Kidney (tissue), 14 donors: ENCODE results near the gene IRAG1. TPM values are rescaled to one million over a fixed set of nuclear protein-coding genes. Genes with fewer than 3 reads are reported as not detected.

Source experiments
- DNase-seq, 5 donors: peaks; one replicate each; pipeline ENCODE4 v3.0.0-alpha.2; 2013 to 2020
- FAIRE-seq: peaks from 2 replicates; lab custom pipeline; 2012; peaks lifted over from hg19 to GRCh38; lab: Jason Lieb, UNC
- H3K27ac ChIP-seq, 2 donors: one replicate each; pipeline ENCODE4 v1.7.0; 2013; ENCODE audit warnings: low read depth in 2 of 2, low read length in 2 of 2, inconsistent platforms in 1 of 2
- H3K27me3 ChIP-seq: one replicate; pipeline ENCODE4 v1.7.1; 2013; ENCODE audit warnings: low read length, inconsistent platforms; ENCODE audit not compliant: control insufficient read depth, insufficient read depth
- H3K36me3 ChIP-seq, 3 donors: one replicate each; pipeline versions ENCODE4 v1.7.0 to v1.7.1; 2013; ENCODE audit warnings: low read length in 3 of 3, control low read depth in 1 of 3, inconsistent platforms in 1 of 3; ENCODE audit not compliant: insufficient read depth in 3 of 3, control insufficient read depth in 2 of 3
- H3K4me1 ChIP-seq, 3 donors: one replicate each; pipeline versions ENCODE4 v1.7.0 to v1.7.1; 2013; ENCODE audit warnings: low read length in 3 of 3, inconsistent platforms in 1 of 3, low read depth in 1 of 3; ENCODE audit not compliant: control insufficient read depth in 2 of 3, insufficient read depth in 2 of 3
- H3K4me3 ChIP-seq, 3 donors: one replicate each; pipeline versions ENCODE4 v1.7.0 to v1.8.1; 2013; ENCODE audit warnings: low read length in 3 of 3, control low read depth in 1 of 3, inconsistent platforms in 1 of 3
- H3K9ac ChIP-seq, 3 donors: one replicate each; pipeline versions ENCODE4 v1.7.0 to v1.7.1; 2013; ENCODE audit warnings: low read length in 3 of 3, control low read depth in 1 of 3, inconsistent platforms in 1 of 3
- H3K9me3 ChIP-seq, 3 donors: one replicate each; pipeline versions ENCODE4 v1.7.0 to v1.7.1; 2013; ENCODE audit warnings: low read length in 3 of 3, control low read depth in 1 of 3, inconsistent platforms in 1 of 3; ENCODE audit not compliant: control insufficient read depth in 2 of 3, insufficient read depth in 1 of 3
- intact Hi-C: fragments of 100-400 bp; cut with DNase I; formaldehyde crosslinking; loops from one replicate; pipeline ENCODE4 v1.11.1; 2022
- polyA plus RNA-seq: library from polyadenylated mRNA; stranded (reverse); fragments of 350-450 nt; fragmentation: Illumina TruSeq; extraction: RNeasy Lipid Tissue Mini Kit (QIAGEN cat#74804); gene quantifications from one replicate; pipeline ENCODE4 v1.2.3, GENCODE V29; 2014; ENCODE audit warnings: low read depth, low replicate concordance; ENCODE audit not compliant: insufficient read depth
- total RNA-seq: library from RNA; stranded (reverse); fragmentation: NEBNext Ultra II Directional; extraction: Animal tissue kit (Norgen Biotek cat#: 25700); gene quantifications from one replicate; pipeline ENCODE4 v1.2.1, GENCODE V29; 2021
- TF ChIP-seq, protein P1 (sequence below): IDR thresholded peaks from 3 replicates; pipeline ENCODE4 v1.5.1; 2012; ENCODE audit warnings: mild to moderate bottlenecking, moderate library complexity, borderline replicate concordance; ENCODE audit not compliant: insufficient read depth; ENCODE audit errors: extremely low read depth
- donor health status: control.
- donor health status: control.
- donor health status: control.
- donor health status: control.
- donor health status: control.
- donor health status: DM: yes; HTN: yes; CAD: no.
- donor health status: Normal renal cell carcinoma (clear cell type).

IRAG1 gene
- total and polyA plus RNA-seq, 2 donors from 2014 or later: 7.0 to 38.1 TPM

DNA sequence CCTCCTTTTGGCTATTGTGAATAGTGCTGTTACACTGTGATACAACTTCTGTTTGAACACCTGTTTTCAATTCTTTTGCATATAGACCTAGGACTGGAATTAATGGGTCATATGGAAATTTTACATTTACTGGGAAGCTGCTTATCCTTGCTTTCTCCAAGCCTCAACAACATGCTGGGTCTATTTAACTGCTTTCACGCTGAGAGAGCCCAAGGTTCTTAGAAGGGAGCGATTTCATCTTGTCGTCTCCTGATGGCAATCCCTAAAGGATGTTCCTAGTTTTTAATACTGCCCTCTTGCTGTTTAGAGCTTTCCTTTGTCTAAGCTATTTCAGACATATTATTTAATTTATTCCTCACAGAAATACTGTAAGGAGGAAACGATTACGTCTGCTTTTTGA, 15.5 kb downstream of the IRAG1 start:
- no peaks in the 10 kb centered on the region for H3K36me3 ChIP-seq
- no peak overlapping the region for H3K27ac ChIP-seq
- peaks cover 0 to 19% (median 3%) of the 10 kb centered on the region in 3 donors for H3K4me1 ChIP-seq
- FAIRE-seq: no peak
- no peak overlapping the region for H3K9ac ChIP-seq
- H3K27me3 ChIP-seq: no peaks in the 10 kb centered on the region
- no peak for DNase-seq
- intact Hi-C loops: no loop called here
- TF ChIP-seq, protein P1, sequence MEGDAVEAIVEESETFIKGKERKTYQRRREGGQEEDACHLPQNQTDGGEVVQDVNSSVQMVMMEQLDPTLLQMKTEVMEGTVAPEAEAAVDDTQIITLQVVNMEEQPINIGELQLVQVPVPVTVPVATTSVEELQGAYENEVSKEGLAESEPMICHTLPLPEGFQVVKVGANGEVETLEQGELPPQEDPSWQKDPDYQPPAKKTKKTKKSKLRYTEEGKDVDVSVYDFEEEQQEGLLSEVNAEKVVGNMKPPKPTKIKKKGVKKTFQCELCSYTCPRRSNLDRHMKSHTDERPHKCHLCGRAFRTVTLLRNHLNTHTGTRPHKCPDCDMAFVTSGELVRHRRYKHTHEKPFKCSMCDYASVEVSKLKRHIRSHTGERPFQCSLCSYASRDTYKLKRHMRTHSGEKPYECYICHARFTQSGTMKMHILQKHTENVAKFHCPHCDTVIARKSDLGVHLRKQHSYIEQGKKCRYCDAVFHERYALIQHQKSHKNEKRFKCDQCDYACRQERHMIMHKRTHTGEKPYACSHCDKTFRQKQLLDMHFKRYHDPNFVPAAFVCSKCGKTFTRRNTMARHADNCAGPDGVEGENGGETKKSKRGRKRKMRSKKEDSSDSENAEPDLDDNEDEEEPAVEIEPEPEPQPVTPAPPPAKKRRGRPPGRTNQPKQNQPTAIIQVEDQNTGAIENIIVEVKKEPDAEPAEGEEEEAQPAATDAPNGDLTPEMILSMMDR: no peak
- no peaks in the 10 kb centered on the region for H3K9me3 ChIP-seq
- H3K4me3 ChIP-seq: no peak overlapping the region

DNA sequence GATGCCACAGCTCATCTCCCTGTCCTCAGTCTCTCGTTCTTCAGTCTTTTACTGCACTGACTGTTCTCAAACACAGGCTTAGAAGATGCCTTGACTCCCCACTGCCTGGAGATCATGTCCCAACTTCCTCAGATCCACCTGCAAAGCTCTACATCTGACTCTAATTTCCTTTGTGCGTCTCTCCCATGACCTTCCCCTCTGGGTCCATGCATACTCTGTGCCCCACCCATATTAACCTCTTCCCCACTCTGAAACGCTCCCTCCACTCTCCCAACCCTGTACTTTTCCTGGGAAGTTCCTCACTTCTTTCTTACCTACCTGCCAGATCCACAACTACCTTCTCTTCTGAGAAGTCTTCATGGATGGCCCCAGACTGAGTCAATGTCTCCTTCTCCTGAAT, 16.6 kb downstream of the IRAG1 start:
- FAIRE-seq (no peak), DNase-seq (no peak)
- H3K9ac ChIP-seq: no peak overlapping the region
- intact Hi-C loops: no loop called here
- H3K36me3 ChIP-seq: no peaks in the 10 kb centered on the region
- H3K9me3 ChIP-seq: no peaks in the 10 kb centered on the region
- H3K4me3 ChIP-seq: no peak overlapping the region
- peak overlapping the region in 1 of 2 donors; percentile 16 for H3K27ac ChIP-seq
- peaks cover 0 to 19% (median 3%) of the 10 kb centered on the region in 3 donors for H3K4me1 ChIP-seq
- TF ChIP-seq, protein P1: no peak
- H3K27me3 ChIP-seq: no peaks in the 10 kb centered on the region

DNA sequence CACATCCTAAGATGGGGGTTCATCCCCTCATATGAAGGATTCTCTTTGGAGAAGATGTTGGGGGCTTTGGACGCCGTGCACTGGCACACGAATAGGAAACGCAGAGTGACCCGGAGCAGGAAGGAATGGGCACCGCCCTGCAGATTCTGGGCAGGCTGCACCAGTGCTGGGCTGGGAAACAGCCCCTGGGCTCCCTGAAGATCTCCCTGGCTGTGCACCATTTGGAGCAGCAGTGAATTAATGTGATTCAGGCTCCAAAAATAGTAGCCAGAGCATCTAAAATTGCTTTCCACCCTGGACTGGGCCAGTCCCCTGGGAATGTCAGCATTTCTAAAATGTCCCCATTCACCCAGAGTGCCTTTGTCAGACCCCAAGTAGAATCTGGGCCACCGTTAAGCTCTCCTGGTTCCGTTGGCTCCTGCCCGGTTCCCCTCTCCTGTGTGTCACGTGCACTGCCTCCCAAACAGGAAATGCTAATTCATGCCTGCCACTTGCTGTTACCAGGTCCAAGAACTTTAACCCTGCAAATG, 18.6 kb downstream of the IRAG1 start:
- FAIRE-seq: no peak
- intact Hi-C loops: no loop called here
- Histone ChIP-seq H3K27me3 (no peaks in the 10 kb centered on the region), H3K9me3 (no peaks in the 10 kb centered on the region), H3K9ac (no peak overlapping the region), H3K27ac (peak overlapping the region; percentile 47 to 80), H3K36me3 (no peaks in the 10 kb centered on the region), H3K4me3 (peak overlapping the region in 1 of 3 donors; percentile 11), H3K4me1 (peaks cover 2 to 19% (median 5%) of the 10 kb centered on the region in 3 donors)
- TF ChIP-seq, protein P1: no peak
- peak in 2 of 5 donors; percentile 29 to 77 for DNase-seq
